HTERT RPE-1 (cell line): ENCODE data around the gene NHERF2.

Experiments
- in situ Hi-C: fragments of 300-500 bp; cut with MboI; formaldehyde crosslinking; loops from 4 replicates; pipeline ENCODE4 v1.14.3; 2020; ENCODE audit warnings: low sequenced_read_pairs

The NHERF2 gene

DNA sequence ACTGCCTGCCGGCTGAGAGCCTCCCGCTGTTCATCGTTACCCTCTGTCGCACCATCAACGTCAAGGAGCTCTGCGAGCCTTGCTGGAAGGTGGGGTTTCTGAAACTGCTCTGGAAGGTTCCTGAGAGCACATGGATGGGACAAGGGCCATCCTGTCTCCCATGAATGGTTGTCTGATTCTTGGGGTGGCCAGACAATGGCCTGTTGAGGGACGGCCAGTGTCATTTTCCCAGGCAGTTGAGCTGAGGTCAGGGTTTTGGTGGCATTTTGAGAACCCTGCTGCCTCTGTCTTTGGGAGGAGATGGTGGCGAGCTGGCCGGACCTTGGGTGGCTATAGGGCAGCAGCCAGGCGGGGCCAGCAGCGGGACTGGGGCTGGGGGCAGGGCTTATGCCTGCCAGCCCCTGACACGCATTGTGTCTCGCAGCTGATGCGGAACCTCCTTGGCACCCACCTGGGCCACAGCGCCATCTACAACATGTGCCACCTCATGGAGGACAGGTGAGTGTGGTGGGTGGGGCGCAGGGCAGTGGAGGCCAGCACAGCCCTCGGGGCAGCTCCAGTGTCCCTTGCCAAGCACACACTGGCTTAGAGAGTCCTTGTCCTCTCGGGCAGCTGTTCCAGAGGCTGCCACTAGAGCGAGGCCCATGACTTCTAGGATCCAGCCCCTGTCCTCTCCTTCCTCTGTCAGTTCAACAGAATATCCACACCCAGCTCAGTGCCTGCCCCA is 30.1 kb downstream of the NHERF2 start:
- in situ Hi-C loops, result no loop called here

DNA sequence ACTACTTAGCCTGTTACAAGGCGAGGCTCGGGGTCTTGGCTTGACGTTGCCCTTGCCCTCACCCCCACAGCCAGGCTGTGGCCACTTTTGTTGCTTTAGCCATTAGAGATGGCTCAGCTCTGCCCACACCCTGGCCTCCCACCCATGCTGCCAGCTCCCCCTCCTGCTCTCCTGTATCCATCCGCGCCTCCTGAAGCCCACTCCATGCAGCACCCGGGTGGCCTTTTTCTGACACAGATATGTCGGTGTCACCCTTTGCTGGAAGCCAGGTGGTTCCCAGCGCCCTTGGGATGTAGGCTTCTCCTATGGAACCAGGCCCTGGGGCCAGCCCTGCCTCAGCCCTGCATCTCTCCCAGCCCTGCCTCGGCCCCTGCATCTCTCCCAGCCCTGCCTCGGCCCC is 30.7 kb downstream of the NHERF2 start:
- in situ Hi-C loops, result no loop called here

DNA sequence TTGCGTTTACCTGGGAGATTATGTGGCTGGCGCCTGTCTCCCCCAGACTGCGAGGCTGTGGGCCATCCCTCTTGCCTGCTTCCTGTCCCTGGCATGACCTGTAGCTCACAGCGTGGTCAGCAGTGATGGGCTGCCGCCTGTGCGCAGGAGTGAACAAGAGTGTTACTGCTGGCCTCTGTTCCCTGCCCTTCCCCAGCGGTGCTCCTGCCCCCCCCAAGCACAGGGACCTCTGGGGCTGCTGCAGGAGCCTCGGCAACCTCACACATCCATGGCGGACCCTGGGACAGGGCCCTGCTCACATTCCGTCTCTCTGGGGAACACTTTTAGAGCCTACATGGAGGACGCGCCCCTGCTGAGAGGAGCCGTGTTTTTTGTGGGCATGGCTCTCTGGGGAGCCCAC is 31.7 kb downstream of the NHERF2 start:
- in situ Hi-C loops, result no loop called here

DNA sequence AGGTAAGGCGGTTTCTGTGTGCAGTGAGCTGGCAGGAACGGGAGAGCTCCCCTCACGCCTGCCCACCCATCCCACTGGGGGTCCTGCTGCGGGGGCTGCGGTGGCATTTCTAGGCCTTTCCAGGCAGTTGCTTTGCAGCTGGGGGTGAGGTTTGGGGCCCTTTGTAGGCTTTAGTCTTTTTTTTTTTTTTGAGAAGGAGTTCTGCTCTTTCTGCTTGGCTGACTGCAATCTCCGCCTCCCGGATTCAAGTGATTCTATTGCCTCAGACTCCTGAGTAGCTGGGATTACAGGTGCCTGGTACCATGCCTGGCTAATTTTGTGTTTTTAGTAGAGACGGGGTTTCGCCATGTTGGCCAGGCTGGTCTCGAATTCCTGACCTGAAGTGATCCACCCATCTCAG is 32.2 kb downstream of the NHERF2 start:
- in situ Hi-C loops, result no loop called here

DNA sequence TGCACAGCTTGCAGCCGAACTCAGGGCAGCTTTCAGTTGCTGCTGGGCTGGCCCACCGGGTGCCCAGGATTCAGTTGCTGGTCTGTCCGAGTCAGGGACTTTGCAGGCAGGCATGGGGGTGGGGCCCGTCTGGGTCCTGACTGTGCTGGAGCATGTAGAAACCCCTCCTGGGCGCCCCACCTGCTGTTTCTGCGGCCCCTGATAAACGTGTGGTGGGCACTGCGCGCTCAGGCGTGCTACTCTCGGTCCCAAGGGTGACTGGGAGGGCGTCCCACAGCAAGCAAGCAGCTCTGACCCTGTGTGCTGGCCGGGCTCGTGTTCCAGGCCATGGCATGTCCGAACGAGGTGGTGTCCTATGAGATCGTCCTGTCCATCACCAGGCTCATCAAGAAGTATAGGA is 33.6 kb downstream of the NHERF2 start:
- in situ Hi-C loops, result no loop called here

DNA sequence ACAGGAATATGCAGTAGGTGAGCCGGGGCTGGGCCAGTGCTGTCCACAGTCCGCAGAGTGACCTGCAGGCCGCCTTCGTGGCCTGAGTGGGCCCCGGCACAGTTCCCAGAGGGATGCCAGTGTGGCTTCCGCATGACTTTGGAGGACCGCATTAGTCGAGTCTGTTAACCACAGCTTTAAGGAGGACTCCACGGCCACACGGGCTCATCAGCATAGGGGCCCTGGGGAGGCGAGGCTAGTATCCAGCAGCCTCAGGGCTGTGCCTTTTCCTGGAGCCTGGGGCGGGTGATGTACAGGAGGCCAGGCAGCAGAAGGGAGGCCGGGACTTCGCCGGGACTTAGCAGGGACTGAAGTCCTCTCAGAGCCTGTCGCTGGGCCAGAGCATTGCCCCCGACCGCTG is 34.3 kb downstream of the NHERF2 start:
- in situ Hi-C loops, result no loop called here

DNA sequence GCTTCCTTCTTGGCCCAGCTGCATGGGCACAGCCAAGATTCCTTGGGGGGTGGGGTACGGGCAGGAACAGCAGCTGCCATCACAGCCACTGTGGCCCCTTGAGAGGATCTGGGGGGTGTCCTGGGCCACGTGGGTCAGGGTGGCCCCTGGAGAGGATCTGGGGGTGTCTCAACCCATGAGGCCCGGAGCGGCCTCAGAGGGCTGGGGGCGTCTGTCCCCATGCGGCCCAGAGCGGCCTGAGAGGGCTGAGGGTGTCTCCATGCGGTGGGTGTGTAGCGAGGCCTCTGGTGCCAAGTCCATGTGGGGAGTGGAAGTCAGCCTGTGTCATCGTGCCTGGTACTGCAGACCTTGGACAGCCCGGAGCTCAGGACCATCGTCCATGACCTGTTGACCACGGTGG is 34.8 kb downstream of the NHERF2 start:
- in situ Hi-C loops, result no loop called here

DNA sequence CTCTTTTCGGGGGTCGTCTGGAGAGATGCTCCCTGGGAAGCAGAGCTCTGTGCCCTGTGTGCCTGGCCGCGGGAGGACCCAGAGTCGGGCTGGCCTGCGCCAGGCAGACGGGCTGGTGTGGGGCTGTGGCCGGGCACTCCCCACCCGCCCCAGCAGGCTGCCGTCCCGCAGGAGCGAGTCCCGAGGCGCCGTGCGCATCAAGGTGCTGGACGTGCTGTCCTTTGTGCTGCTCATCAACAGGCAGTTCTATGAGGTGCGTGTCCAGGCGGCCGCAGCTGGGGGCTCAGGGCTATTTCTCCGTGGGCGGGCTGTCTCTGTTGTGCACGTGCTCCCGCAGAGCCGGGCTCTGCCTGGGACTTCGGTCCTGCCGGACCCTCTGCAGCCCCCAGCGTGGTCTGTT is 36.1 kb downstream of the NHERF2 start:
- in situ Hi-C loops, result no loop called here

DNA sequence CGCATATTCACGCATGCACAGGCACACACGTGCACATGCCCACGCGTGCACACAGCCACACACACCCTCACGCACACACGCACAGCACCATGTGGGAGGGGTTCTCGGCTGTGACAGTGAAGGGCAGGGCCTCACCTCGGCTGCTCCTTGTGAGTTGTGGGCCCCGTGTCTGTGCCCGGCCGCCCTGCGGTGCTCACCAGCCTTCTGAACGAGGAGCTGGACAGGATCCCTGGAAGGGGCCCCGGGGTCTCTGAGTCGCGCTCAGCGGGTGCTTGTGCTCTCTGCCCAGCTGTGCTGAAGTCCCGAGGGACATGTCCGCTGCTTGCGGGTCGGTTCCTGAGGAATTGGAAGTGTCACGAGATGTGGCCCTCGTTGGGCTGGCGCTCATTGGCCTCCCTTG is 37.2 kb downstream of the NHERF2 start:
- in situ Hi-C loops, result no loop called here

DNA sequence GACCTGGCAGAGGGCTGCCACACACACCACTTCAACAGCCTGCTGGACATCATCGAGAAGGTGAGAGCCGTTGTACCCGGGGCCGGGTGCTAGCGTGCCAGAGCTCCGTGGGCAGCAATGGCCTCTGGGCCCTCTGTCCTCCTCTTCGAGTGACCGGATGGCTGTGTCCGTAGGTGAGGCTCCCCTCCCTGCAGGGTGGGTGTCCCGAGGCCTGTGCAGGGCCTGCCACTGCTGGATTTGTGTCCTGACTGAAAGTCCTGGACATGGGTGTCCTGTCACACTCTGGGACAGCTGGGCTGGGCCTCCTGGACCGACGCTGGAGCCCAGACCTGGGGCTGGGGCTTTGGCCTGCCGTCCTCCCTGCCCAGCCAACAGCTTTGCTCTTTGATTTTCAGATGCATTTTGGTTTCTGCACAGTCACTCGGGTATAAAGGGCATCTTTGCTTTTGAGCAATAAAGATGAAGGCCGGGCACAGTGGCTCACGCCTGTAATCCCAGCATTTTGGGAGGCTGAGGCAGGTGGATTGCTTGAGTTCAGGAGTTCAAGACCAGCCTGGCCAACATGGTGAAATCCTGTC is 37.8 kb downstream of the NHERF2 start:
- in situ Hi-C loops, result no loop called here

DNA sequence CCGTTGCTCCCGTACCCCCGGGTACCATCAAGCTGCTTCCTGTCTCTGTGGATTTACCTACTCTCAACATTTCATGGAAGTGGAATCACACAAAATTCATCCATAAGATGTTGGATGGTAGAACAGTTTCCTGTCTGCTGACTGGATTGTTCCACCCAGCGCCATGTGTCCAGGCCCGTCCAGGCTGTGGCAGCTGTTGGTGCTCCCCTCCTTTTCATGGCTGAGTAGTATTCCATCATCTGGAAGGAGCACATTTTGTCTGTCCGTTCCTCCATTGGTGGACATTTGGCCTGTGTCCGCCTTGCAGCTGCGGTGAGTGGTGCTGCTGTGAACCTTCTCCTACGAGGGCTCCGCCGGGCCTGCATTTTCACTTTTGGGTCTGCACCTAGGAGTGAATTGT is 39.4 kb downstream of the NHERF2 start:
- in situ Hi-C loops, result no loop called here

DNA sequence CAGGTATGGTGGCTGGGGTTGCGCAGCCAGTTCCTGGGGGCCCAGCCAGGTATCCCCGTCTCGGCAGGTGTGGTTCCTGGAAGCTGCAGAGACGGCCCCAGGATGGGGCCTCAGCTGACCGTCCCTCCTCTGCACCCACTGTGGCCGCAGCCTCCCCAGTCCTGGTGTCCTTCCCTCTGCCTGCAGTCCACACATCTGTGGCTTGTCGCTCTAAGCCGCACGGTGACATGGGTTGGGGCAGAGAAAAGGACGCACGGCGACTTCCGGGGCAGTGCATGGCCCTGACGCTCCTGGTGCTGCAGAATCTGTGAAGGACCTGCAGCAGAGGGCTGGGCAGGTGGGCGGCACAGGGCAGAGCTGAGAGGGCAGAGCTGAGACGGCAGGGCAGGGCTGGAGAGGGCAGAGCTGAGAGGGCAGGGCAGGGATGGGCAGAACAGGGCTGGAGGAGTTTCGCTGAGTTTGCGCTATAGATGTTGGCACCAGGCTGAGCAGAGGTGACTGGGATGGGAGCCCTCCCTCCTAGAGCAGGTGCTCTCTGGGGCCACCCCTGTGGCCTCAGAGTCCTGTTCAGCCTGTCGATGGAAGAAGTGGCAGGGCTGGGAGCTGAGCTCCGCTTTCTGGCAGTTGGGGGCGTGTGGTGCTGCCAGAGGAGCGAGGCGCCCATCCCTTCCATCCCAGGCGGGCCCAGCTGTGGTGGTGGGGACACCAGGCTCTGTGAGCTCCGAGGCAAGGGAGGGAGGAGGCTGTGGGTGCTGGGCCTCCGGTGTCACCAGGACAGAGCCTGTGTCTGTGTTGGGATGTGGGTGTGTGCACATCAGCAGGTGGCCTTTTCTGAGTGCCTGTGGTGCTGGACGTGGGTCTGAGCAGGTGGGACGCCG is 44.1 kb downstream of the NHERF2 start:
- in situ Hi-C loops, result no loop called here

DNA sequence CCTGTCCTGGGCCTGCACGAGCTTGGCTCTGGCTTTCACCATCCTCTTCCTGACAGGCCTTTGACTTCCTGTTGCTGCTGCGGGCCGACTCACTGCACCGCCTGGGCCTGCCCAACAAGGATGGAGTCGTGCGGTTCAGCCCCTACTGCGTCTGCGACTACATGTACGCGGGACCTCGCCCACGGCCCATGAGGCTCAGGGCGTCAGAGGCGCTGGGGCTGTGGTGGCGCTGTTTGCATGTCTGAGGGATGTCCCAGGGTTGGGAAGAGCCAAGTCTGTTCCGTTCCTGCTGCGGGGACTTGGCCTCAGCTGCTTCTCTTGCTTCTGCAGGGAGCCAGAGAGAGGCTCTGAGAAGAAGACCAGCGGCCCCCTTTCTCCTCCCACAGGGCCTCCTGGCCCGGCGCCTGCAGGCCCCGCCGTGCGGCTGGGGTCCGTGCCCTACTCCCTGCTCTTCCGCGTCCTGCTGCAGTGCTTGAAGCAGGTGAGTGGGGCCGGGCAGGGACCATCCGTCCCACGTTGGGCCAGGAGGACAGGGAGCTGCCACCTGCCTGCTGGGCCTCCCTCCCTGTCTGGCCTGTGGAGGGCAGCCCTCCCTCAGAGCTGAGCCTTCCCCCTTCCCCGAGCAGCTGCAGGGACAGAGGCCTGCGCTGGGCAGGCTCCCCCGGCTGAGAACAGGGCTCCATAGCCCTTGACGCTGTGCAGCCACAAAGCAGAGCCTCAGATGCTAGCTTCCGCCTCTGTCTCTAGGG is 44.9 kb downstream of the NHERF2 start:
- in situ Hi-C loops, result no loop called here

DNA sequence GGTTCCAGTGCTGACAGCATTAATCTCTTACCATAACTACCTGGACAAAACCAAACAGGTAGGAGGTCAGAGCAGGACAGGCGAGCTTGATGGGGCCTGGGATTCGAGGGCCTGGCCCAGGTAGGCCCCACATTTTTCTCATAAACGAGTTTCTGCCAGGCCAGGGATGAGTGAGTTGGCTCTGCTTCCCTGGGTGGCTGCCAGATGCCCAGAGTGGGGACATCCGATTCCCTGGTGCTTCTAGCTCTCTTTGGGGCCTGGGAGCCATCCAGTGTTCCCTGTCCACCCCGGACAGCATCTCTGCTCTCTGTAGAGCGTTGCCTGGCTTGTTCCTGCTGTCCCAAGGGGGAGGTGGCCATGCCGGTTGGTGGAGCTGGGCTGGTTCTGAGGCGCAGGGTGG is 46.2 kb downstream of the NHERF2 start:
- in situ Hi-C loops, result no loop called here

DNA sequence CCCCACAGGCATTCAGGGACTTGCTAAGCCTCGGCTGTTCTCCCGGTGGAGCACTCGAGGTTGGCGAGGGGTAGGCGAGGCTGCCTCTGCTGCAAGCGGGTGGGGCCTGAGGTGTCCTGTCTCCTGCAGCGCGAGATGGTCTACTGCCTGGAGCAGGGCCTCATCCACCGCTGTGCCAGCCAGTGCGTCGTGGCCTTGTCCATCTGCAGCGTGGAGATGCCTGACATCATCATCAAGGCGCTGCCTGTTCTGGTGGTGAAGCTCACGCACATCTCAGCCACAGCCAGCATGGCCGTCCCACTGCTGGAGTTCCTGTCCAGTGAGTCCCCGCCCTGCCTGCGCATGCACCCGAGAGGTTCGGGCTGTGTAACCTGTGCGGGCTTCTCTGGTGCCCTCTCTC is 47.4 kb downstream of the NHERF2 start:
- in situ Hi-C loops, result no loop called here

DNA sequence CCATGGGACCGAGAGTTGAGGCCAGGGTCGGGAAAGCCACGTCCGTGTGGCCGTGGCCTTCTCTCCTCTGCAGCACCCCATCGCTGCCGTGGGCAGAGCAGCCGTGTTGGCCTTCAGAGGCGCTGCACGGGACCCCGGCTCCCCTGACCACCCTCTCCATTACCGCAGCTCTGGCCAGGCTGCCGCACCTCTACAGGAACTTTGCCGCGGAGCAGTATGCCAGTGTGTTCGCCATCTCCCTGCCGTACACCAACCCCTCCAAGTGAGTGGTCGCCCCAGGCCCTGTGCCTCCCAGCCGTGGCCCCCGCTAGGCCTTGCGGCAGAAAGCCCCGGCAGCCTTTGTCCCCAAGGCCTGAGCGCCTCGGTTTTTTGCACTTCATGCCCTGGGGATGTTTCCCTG is 48.9 kb downstream of the NHERF2 start:
- in situ Hi-C loops, result no loop called here

DNA sequence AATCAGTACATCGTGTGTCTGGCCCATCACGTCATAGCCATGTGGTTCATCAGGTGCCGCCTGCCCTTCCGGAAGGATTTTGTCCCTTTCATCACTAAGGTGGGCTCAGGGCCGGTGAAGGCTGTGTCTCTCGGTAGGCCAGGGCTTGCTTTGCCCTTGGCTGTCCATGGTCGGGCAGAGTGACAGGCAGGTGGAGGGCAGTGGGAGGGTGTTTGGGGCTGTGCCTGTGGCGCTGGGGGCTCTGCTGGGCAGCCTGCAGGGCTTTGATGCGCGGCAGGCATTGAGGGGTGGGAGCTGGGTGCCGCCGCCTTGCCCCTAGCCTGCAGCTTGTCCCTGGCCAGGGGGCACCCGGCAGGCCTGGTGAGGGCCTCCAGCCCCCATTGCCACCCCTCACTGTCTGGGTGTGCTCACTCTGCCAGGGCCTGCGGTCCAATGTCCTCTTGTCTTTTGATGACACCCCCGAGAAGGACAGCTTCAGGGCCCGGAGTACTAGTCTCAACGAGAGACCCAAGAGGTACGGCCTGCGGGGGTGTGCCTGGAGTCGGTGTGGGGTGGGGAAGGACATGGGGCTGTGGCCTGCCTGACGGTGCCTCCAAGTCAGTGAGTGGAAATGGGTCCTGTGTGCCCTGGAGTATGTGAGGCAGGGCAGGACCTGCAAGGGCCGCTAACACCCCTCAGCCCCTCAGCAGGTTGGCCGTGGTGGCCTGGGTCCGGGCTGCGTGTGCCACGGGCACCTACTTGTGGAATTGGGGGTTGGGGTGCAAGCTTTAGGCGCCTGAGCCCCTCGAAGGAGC is 49.6 kb downstream of the NHERF2 start:
- in situ Hi-C loops, result no loop called here

DNA sequence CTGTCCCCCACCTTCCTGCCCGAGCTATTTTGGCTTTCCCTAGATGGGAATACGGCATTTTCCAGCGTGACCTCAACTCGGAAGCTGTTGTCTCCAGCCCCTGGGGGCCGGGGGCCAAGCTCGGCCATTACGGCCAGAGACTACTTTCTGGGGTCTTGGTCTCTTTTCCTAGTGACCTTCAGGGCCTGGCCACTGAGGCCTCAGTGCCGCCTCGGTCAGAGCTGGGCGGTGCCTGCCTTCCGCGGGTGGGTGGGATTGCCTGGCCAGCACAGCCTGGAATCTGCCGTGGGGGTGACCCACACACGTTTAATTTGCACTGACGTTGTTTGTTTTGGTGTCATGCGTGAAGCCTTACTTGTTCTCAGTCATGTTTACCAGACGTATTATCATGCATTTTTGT is 50.3 kb downstream of the NHERF2 start:
- in situ Hi-C loops, result no loop called here

DNA sequence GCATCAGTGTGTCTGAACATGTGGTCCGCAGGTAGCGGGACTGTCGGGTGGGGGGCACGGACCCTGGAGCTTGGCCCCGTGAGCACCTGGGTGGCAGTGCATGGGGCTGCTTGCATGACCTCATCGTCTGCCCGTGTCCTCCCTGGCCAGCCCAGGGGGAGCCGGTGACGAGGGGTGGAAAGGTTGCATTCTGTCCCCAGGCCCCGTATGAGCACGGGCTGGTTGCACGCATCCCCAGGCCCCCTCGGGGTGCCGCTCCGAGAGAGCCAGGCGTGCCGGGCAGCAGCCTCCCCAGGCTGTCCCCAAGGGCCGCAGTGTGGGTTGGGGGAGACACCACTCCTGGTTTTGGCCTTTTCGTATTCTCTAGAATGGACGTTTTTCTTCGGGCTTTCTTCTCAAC is 51.0 kb downstream of the NHERF2 start:
- in situ Hi-C loops, result no loop called here

DNA sequence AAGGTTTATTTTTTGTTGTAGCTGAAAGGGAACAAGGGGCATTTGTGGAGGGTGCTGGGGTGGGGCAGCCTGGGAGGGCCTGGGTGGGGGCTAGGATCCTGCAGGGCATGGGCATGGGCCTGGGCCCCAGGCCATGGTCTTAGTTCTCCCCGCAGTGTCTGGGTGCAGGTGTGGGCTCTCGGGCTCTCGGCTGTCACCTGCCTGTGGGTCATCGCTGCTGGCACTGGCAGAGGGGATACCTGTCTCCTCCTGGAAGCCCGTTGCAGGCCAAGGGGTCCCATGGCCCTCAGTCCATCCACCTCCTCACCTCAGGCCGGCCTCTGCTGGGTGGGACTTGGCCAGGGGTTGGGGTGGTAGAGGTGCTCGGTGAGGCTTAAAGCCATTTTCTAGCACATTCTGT is 51.4 kb downstream of the NHERF2 start:
- in situ Hi-C loops, result no loop called here

DNA sequence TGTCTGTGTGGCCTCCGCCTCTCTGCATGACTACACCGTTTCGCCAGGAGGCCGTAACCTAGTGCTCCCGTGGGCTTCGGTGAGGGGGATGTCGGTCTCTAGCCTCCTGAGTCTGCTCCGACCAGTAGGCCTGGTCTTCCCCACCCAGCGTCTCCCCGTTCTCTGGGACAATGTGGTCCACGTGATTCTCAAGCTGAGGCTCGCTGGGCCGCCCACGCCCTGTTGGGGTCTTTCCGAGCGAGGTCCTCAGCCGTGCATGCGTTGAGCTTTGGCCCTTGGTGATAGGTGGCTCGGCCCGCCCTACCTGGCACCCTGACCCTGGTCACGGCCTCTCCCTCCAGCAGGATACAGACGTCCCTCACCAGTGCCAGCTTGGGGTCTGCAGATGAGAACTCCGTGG is 52.0 kb downstream of the NHERF2 start:
- in situ Hi-C loops, result no loop called here
